WTC11 (cell line): ENCODE results near the gene HYAL1. TPM values are rescaled to one million over a fixed set of nuclear protein-coding genes. Genes with fewer than 3 reads are reported as not detected.

Source experiments
- ATAC-seq: fragments of 200-7000 bp; cut with Tn5 transposase; 2 replicates; pipeline ENCODE4 v1.10.0; 2021; ENCODE audit warnings: mild to moderate bottlenecking, moderate library complexity
- CTCF ChIA-PET: fragments of 300-600 bp; sonication (Branson Sonifier 250); formaldehyde crosslinking; loops from one replicate; lab custom pipeline; 2021; ENCODE audit warnings: antibody characterized with exemption; lab: Charles Lee
- POLR2A ChIA-PET: fragments of 350-600 bp; sonication (Branson Sonifier 250); formaldehyde crosslinking; loops from one replicate; lab custom pipeline; 2021; ENCODE audit warnings: antibody characterized with exemption; lab: Charles Lee
- DNase-seq: peaks from one replicate; pipeline ENCODE4 v3.0.0; 2021; ENCODE audit warnings: low spot score
- H3K27ac Mint-ChIP-seq: 2 replicates; pipeline ENCODE4 v1.8.0; 2021; ENCODE audit warnings: mixed read lengths
- H3K27me3 Mint-ChIP-seq: 2 replicates; pipeline ENCODE4 v1.8.0; 2021; ENCODE audit warnings: low read depth, mild to moderate bottlenecking, moderate library complexity, mixed read lengths
- H3K36me3 Mint-ChIP-seq: 2 replicates; pipeline ENCODE4 v1.8.0; 2021; ENCODE audit warnings: mixed read lengths
- H3K4me1 Mint-ChIP-seq: 2 replicates; pipeline ENCODE4 v1.8.0; 2022; ENCODE audit warnings: mixed read lengths
- H3K4me3 Mint-ChIP-seq: 2 replicates; pipeline ENCODE4 v1.8.0; 2021; ENCODE audit warnings: mild to moderate bottlenecking, moderate library complexity, mixed read lengths
- H3K9me3 Mint-ChIP-seq: 2 replicates; pipeline ENCODE4 v1.8.0; 2021; ENCODE audit warnings: mixed read lengths
- ATF1 ChIP-seq: sonication (generic); formaldehyde crosslinking; IDR thresholded peaks from 2 replicates; pipeline ENCODE4 v1.8.1; 2023; ENCODE audit warnings: mild to moderate bottlenecking, moderate library complexity, missing genetic modification reagents
- CREM ChIP-seq: sonication (generic); formaldehyde crosslinking; IDR thresholded peaks from 2 replicates; pipeline ENCODE4 v1.8.1; 2022; ENCODE audit warnings: mild to moderate bottlenecking, missing genetic modification reagents, moderate library complexity
- CTCF ChIP-seq: fragments of 200-600 bp; IDR thresholded peaks from 2 replicates; pipeline ENCODE4 v1.8.0; 2022; ENCODE audit warnings: antibody characterized with exemption
- ESRRA ChIP-seq: sonication (generic); formaldehyde crosslinking; IDR thresholded peaks from 2 replicates; pipeline ENCODE4 v1.8.1; 2022; ENCODE audit warnings: mild to moderate bottlenecking, missing genetic modification reagents, borderline replicate concordance
- FOXK1 ChIP-seq: sonication (generic); formaldehyde crosslinking; IDR thresholded peaks from 2 replicates; pipeline ENCODE4 v1.8.0; 2022; ENCODE audit warnings: mild to moderate bottlenecking, moderate library complexity, missing genetic modification reagents
- FOXP1 ChIP-seq: sonication (generic); formaldehyde crosslinking; IDR thresholded peaks from 2 replicates; pipeline ENCODE4 v1.8.0; 2022; ENCODE audit warnings: missing genetic modification reagents, mild to moderate bottlenecking, moderate library complexity, borderline replicate concordance
- GRHL2 ChIP-seq: fragments of 250-450 bp; sonication (Bioruptor Pico); IDR thresholded peaks from 2 replicates; pipeline ENCODE4 v1.8.0; 2022; ENCODE audit warnings: mild to moderate bottlenecking, moderate library complexity; ENCODE audit not compliant: insufficient replicate concordance, severe bottlenecking
- HMGXB4 ChIP-seq: sonication (generic); formaldehyde crosslinking; IDR thresholded peaks from 2 replicates; pipeline ENCODE4 v1.8.1; 2023; ENCODE audit warnings: mild to moderate bottlenecking, moderate library complexity, missing genetic modification reagents
- NFYB ChIP-seq: sonication (generic); formaldehyde crosslinking; conservative IDR thresholded peaks from 2 replicates; pipeline ENCODE4 v1.8.0; 2022; ENCODE audit warnings: low read depth, missing genetic modification reagents
- PRDM15 ChIP-seq: sonication (generic); formaldehyde crosslinking; IDR thresholded peaks from 2 replicates; pipeline ENCODE4 v1.8.0; 2022; ENCODE audit warnings: missing genetic modification reagents
- PRRX2 ChIP-seq: fragments of 250-450 bp; sonication (Bioruptor Pico); IDR thresholded peaks from 2 replicates; pipeline ENCODE4 v1.8.0; 2021; ENCODE audit warnings: mild to moderate bottlenecking
- TEAD4 ChIP-seq: sonication (generic); formaldehyde crosslinking; IDR thresholded peaks from 2 replicates; pipeline ENCODE4 v1.8.0; 2022; ENCODE audit warnings: mild to moderate bottlenecking, missing genetic modification reagents
- ZMAT4 ChIP-seq: fragments of 250-450 bp; sonication (Bioruptor Pico); IDR thresholded peaks from 2 replicates; pipeline ENCODE4 v1.9.0; 2021; ENCODE audit warnings: mild to moderate bottlenecking
- ZNF219 ChIP-seq: sonication (generic); formaldehyde crosslinking; IDR thresholded peaks from 2 replicates; pipeline ENCODE4 v1.8.0; 2023; ENCODE audit warnings: missing genetic modification reagents, mild to moderate bottlenecking, borderline replicate concordance
- ZNF396 ChIP-seq: fragments of 250-450 bp; sonication (Bioruptor Pico); IDR thresholded peaks from 2 replicates; pipeline ENCODE4 v1.8.0; 2021; ENCODE audit warnings: mild to moderate bottlenecking, moderate library complexity, borderline replicate concordance
- ZNF532 ChIP-seq: fragments of 250-450 bp; sonication (Bioruptor Pico); IDR thresholded peaks from 2 replicates; pipeline ENCODE4 v1.9.0; 2021; ENCODE audit warnings: mild to moderate bottlenecking, borderline replicate concordance
- total RNA-seq: library from RNA; stranded (reverse); gene quantifications from 3 replicates; pipeline ENCODE4 v1.2.3, GENCODE V29; 2021

The HYAL1 gene
- total RNA-seq, 1 experiment from 2014 or later = 3.4 TPM

GRCh38 chr3:50274371-50275104 is 28.8 kb downstream of the HYAL1 start:
- peaks cover 64% of the 10 kb centered on the region for H3K27me3 Mint-ChIP-seq
- DNase-seq = peak; percentile 88
- no peaks in the 10 kb centered on the region for H3K9me3 Mint-ChIP-seq
- peaks cover 27% of the 10 kb centered on the region for H3K4me1 Mint-ChIP-seq
- peak; percentile 43 for ATAC-seq
- peak overlapping the region; percentile 80 for H3K4me3 Mint-ChIP-seq
- TF ChIP-seq FOXK1 (CRISPR knock-in tag) = no peak
- no peak for TF ChIP-seq PRDM15 (CRISPR knock-in tag)
- peak; percentile 72 for TF ChIP-seq CTCF
- H3K27ac Mint-ChIP-seq = peak overlapping the region; percentile 42; the same call in 1 of the 2 replicates
- no peaks in the 10 kb centered on the region for H3K36me3 Mint-ChIP-seq
- POLR2A ChIA-PET = interaction anchor here (0.8 to 1.3 kb wide), 4 partner anchors 18 to 58 kb away, joined by 3 read pairs; partner anchors contain the start of genes IFRD2 and TUSC2
- CTCF ChIA-PET = interaction anchor here (0.6 to 12.5 kb wide), 25 partner anchors 10 to 317 kb away, joined by 3 to 145 read pairs (median 7); partner anchors contain the start of genes GNAI2, GNAT1, HYAL1 and HYAL2

- POLR2A ChIA-PET = no interaction called here
Measured at GRCh38 chr3:50273689-50274065, 29.7 kb downstream of the HYAL1 start.

GRCh38 chr3:50272911-50273688 is 30.3 kb downstream of the HYAL1 start:
- peaks cover 53% of the 10 kb centered on the region for H3K27me3 Mint-ChIP-seq
- no peaks in the 10 kb centered on the region for H3K36me3 Mint-ChIP-seq
- POLR2A ChIA-PET = no interaction called here
- ATAC-seq = peak; percentile 37
- H3K4me3 Mint-ChIP-seq = peak overlapping the region; percentile 67
- H3K9me3 Mint-ChIP-seq = no peaks in the 10 kb centered on the region
- peaks cover 38% of the 10 kb centered on the region for H3K4me1 Mint-ChIP-seq
- CTCF ChIA-PET = interaction anchor here (0.8 to 12.5 kb wide), 9 partner anchors 8 to 79 kb away, joined by 3 to 145 read pairs (median 31); partner anchors contain the start of genes GNAT1 and HYAL2
- peak; percentile 94 for DNase-seq
- H3K27ac Mint-ChIP-seq = no peak overlapping the region
- no peak for TF ChIP-seq CREM (CRISPR knock-in tag)
- no peak for TF ChIP-seq ZNF219 (CRISPR knock-in tag)
- no peak for TF ChIP-seq GRHL2
- 0 out of 2 replicates have a peak, but pooled peaks have one; percentile 48 for TF ChIP-seq HMGXB4 (CRISPR knock-in tag)
- TF ChIP-seq ZMAT4 (CRISPR knock-in tag) = no peak
- TF ChIP-seq FOXP1 (CRISPR knock-in tag) = no peak
- 0 out of 2 replicates have a peak, but pooled peaks have one; percentile 49 for TF ChIP-seq ATF1 (CRISPR knock-in tag)
- TF ChIP-seq ZNF396 (CRISPR knock-in tag) = no peak
- TF ChIP-seq ZNF532 (CRISPR knock-in tag) = no peak
- TF ChIP-seq PRRX2 = no peak
- no peak for TF ChIP-seq NFYB (CRISPR knock-in tag)
- no peak for TF ChIP-seq TEAD4 (CRISPR knock-in tag)
- TF ChIP-seq ESRRA = no peak

More at GRCh38 chr3:50273689-50274065, 29.7 kb downstream of the HYAL1 start:
- TF ChIP-seq ZNF396 (CRISPR knock-in tag) = no peak
- CTCF ChIA-PET = interaction anchor here (2.5 to 12.5 kb wide), 6 partner anchors 9 to 80 kb away, joined by 18 to 145 read pairs (median 46); partner anchors contain the start of genes GNAT1 and HYAL2
- no peaks in the 10 kb centered on the region for H3K9me3 Mint-ChIP-seq
- H3K36me3 Mint-ChIP-seq = no peaks in the 10 kb centered on the region
- peak overlapping the region; percentile 80; the same call in 1 of the 2 replicates for H3K4me3 Mint-ChIP-seq
- H3K4me1 Mint-ChIP-seq = peaks cover 32% of the 10 kb centered on the region
- DNase-seq (no peak), ATAC-seq (no peak)
- no peak overlapping the region for H3K27ac Mint-ChIP-seq
- peaks cover 59% of the 10 kb centered on the region for H3K27me3 Mint-ChIP-seq
